ENCODE results near the gene TELO2.

The TELO2 gene

GRCh38 chr16:1546430-1546829 is 53.3 kb downstream of the TELO2 start (continued):
- TF ChIP-seq PATZ1 (CRISPR knock-in tag; IDR thresholded peaks at IDR 0.05; ENCODE audit: borderline replicate concordance) (no peak), ISL1 (CRISPR knock-in tag; IDR thresholded peaks at IDR 0.05) (no peak), ESRRG (CRISPR knock-in tag; IDR thresholded peaks at IDR 0.05) (no peak), TCF4 (CRISPR knock-in tag; IDR thresholded peaks at IDR 0.05; ENCODE audit: borderline replicate concordance) (no peak)

- no peak for ATAC-seq
- no peak for TF ChIP-seq PATZ1 (CRISPR knock-in tag; IDR thresholded peaks at IDR 0.05; ENCODE audit: borderline replicate concordance)
- TF ChIP-seq ARNTL (CRISPR knock-in tag; IDR thresholded peaks at IDR 0.05; ENCODE audit: borderline replicate concordance, low read depth) = no peak
Observed at GRCh38 chr16:1548233-1548632, 55.1 kb downstream of the TELO2 start.

- TF ChIP-seq ESRRG (CRISPR knock-in tag; IDR thresholded peaks at IDR 0.05) (no peak), PATZ1 (CRISPR knock-in tag; IDR thresholded peaks at IDR 0.05; ENCODE audit: borderline replicate concordance) (no peak), BACH2 (CRISPR knock-in tag; IDR thresholded peaks at IDR 0.05; ENCODE audit: borderline replicate concordance) (no peak), TSHZ2 (CRISPR knock-in tag; IDR thresholded peaks at IDR 0.05) (no peak), OSR1 (CRISPR knock-in tag; IDR thresholded peaks at IDR 0.05) (no peak), PPARA (CRISPR knock-in tag; IDR thresholded peaks at IDR 0.05; ENCODE audit: borderline replicate concordance) (no peak), CREB5 (CRISPR knock-in tag; IDR thresholded peaks at IDR 0.05; ENCODE audit: low read depth) (no peak), RARB (CRISPR knock-in tag; IDR thresholded peaks at IDR 0.05) (no peak), ZC3H10 (CRISPR knock-in tag; IDR thresholded peaks at IDR 0.05) (no peak), TOX (CRISPR knock-in tag; IDR thresholded peaks at IDR 0.05; ENCODE audit: borderline replicate concordance) (no peak), CSDC2 (CRISPR knock-in tag; IDR thresholded peaks at IDR 0.05) (no peak), GLIS3 (CRISPR knock-in tag; IDR thresholded peaks at IDR 0.05) (no peak), SNAI2 (CRISPR knock-in tag; IDR thresholded peaks at IDR 0.05) (no peak)
- no peak for ATAC-seq
Observed at GRCh38 chr16:1548727-1549126, 55.6 kb downstream of the TELO2 start.

- ATAC-seq = no peak
- TF ChIP-seq GLIS3 (CRISPR knock-in tag; IDR thresholded peaks at IDR 0.05) (no peak), ARNTL (CRISPR knock-in tag; IDR thresholded peaks at IDR 0.05; ENCODE audit: borderline replicate concordance, low read depth) (no peak), TSHZ2 (CRISPR knock-in tag; IDR thresholded peaks at IDR 0.05) (no peak), ZNF565 (CRISPR knock-in tag; conservative IDR thresholded peaks at IDR 0.05; ENCODE audit: low read depth) (no peak), RARB (CRISPR knock-in tag; IDR thresholded peaks at IDR 0.05) (no peak), ZC3H10 (CRISPR knock-in tag; IDR thresholded peaks at IDR 0.05) (no peak), ZFP30 (CRISPR knock-in tag; IDR thresholded peaks at IDR 0.05) (no peak), SNAI2 (CRISPR knock-in tag; IDR thresholded peaks at IDR 0.05) (no peak), OSR1 (CRISPR knock-in tag; IDR thresholded peaks at IDR 0.05) (no peak), CSRNP3 (CRISPR knock-in tag; IDR thresholded peaks at IDR 0.05) (no peak), ZNF70 (CRISPR knock-in tag; IDR thresholded peaks at IDR 0.05) (no peak), ESRRG (CRISPR knock-in tag; IDR thresholded peaks at IDR 0.05) (no peak), ZNF8 (CRISPR knock-in tag; IDR thresholded peaks at IDR 0.05) (no peak), ZFP3 (CRISPR knock-in tag; IDR thresholded peaks at IDR 0.05) (no peak), TCF4 (CRISPR knock-in tag; IDR thresholded peaks at IDR 0.05; ENCODE audit: borderline replicate concordance) (no peak)
Observed at GRCh38 chr16:1550069-1550468, 56.9 kb downstream of the TELO2 start.
